Neural progenitor cell (in vitro differentiated cells): ENCODE data around the gene KRTDAP.

Source experiments
- EZH2 ChIP-seq: fragments of 200-600 bp; sonication (generic); IDR thresholded peaks from 2 replicates; pipeline ENCODE4 v1.6.1; 2017; ENCODE audit warnings: antibody characterized with exemption, mild to moderate bottlenecking, moderate library complexity
- TF ChIP-seq, protein P1 (sequence below): fragments of 200-600 bp; sonication (generic); IDR thresholded peaks from 2 replicates; pipeline ENCODE4 v1.5.1; 2017; ENCODE audit warnings: antibody characterized with exemption, mild to moderate bottlenecking

- TF ChIP-seq, protein P1, sequence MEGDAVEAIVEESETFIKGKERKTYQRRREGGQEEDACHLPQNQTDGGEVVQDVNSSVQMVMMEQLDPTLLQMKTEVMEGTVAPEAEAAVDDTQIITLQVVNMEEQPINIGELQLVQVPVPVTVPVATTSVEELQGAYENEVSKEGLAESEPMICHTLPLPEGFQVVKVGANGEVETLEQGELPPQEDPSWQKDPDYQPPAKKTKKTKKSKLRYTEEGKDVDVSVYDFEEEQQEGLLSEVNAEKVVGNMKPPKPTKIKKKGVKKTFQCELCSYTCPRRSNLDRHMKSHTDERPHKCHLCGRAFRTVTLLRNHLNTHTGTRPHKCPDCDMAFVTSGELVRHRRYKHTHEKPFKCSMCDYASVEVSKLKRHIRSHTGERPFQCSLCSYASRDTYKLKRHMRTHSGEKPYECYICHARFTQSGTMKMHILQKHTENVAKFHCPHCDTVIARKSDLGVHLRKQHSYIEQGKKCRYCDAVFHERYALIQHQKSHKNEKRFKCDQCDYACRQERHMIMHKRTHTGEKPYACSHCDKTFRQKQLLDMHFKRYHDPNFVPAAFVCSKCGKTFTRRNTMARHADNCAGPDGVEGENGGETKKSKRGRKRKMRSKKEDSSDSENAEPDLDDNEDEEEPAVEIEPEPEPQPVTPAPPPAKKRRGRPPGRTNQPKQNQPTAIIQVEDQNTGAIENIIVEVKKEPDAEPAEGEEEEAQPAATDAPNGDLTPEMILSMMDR, result no peak
- TF ChIP-seq EZH2, result no peak
These were observed 52.2 kb downstream of the KRTDAP start for GRCh38 chr19:35438096-35438495.
